Uterus (tissue), 4 donors: ENCODE results near the gene CHID1. TPM values are rescaled to one million over a fixed set of nuclear protein-coding genes. Genes with fewer than 3 reads are reported as not detected.

Experiments used
- DNase-seq, 2 donors: peaks; one replicate each; pipeline ENCODE4 v3.0.0-alpha.2; 2019 to 2020
- H3K27ac ChIP-seq, 2 donors: fragments of 200-600 bp; sonication (generic); 1 replicate in 1 of 2; 2 replicates in 1 of 2; pipeline ENCODE4 v1.5.1; 2016 to 2018
- H3K27me3 ChIP-seq, 2 donors: fragments of 200-600 bp; sonication (generic); one replicate each; pipeline ENCODE4 v1.5.1; 2018 to 2019; ENCODE audit warnings: control low read depth in 1 of 2
- H3K36me3 ChIP-seq, 2 donors: fragments of 200-600 bp; sonication (generic); one replicate each; pipeline ENCODE4 v1.5.1; 2019; ENCODE audit warnings: control low read depth in 1 of 2
- H3K4me1 ChIP-seq, 2 donors: fragments of 200-600 bp; sonication (generic); one replicate each; pipeline ENCODE4 v1.5.1; 2018 to 2019; ENCODE audit warnings: control low read depth in 1 of 2
- H3K4me3 ChIP-seq, 2 donors: fragments of 200-600 bp; sonication (generic); 1 replicate in 1 of 2; 2 replicates in 1 of 2; pipeline ENCODE4 v1.5.1; 2018 to 2019; ENCODE audit warnings: mild to moderate bottlenecking in 1 of 2
- H3K9me3 ChIP-seq, 2 donors: fragments of 200-600 bp; sonication (generic); one replicate each; pipeline ENCODE4 v1.5.1; 2019; ENCODE audit warnings: control low read depth in 1 of 2
- POLR2A ChIP-seq, 2 donors: fragments of 450-650 bp; IDR thresholded peaks; one replicate each; pipeline ENCODE4 v1.6.1; 2016; ENCODE audit warnings: antibody characterized with exemption in 2 of 2, mild to moderate bottlenecking in 1 of 2, moderate library complexity in 1 of 2
- intact Hi-C: fragments of 100-400 bp; cut with DNase I; formaldehyde crosslinking; loops from one replicate; pipeline ENCODE4 v1.15.1; 2023; ENCODE audit warnings: low total_unique reads
- total RNA-seq, 4 donors: library from RNA; depleted of rRNA in 3 of 4; stranded (reverse); fragments of >200 nt in 3 of 4; gene quantifications; one replicate each; pipeline versions ENCODE4 v1.1.0 to v1.2.4, GENCODE V29; 2014 to 2023
- TF ChIP-seq, protein P1 (sequence below), 4 experiments: fragments of 200-600 bp in 2 of 4; fragments of 450-650 bp in 2 of 4; sonication (generic) in 2 of 4; IDR thresholded peaks; one replicate each; pipeline ENCODE4 v1.5.1; 2016 to 2019; ENCODE audit warnings: antibody characterized with exemption in 4 of 4, mild to moderate bottlenecking in 2 of 4, moderate library complexity in 1 of 4
- donor health status: DM: yes; HTN: yes; CAD: no.

Gene CHID1
- total RNA-seq, 4 donors from 2014 or later: 20.3 to 57.9 (median 48.4) TPM

- Histone ChIP-seq H3K27ac (no peak overlapping the region), H3K9me3 (no peaks in the 10 kb centered on the region), H3K36me3 (no peaks in the 10 kb centered on the region), H3K4me3 (no peak overlapping the region), H3K27me3 (no peaks in the 10 kb centered on the region), H3K4me1 (no peaks in the 10 kb centered on the region)
- intact Hi-C loops: no loop called here
- TF ChIP-seq, protein P1, sequence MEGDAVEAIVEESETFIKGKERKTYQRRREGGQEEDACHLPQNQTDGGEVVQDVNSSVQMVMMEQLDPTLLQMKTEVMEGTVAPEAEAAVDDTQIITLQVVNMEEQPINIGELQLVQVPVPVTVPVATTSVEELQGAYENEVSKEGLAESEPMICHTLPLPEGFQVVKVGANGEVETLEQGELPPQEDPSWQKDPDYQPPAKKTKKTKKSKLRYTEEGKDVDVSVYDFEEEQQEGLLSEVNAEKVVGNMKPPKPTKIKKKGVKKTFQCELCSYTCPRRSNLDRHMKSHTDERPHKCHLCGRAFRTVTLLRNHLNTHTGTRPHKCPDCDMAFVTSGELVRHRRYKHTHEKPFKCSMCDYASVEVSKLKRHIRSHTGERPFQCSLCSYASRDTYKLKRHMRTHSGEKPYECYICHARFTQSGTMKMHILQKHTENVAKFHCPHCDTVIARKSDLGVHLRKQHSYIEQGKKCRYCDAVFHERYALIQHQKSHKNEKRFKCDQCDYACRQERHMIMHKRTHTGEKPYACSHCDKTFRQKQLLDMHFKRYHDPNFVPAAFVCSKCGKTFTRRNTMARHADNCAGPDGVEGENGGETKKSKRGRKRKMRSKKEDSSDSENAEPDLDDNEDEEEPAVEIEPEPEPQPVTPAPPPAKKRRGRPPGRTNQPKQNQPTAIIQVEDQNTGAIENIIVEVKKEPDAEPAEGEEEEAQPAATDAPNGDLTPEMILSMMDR (IDR thresholded peaks at IDR 0.05): no peak
- TF ChIP-seq POLR2A (IDR thresholded peaks at IDR 0.05): no peak
- no peak for DNase-seq
Measured at GRCh38 chr11:867856-868358, 42.7 kb downstream of the CHID1 start.

- Histone ChIP-seq H3K27ac (no peak overlapping the region), H3K9me3 (no peaks in the 10 kb centered on the region), H3K4me3 (no peak overlapping the region), H3K27me3 (no peaks in the 10 kb centered on the region), H3K4me1 (no peaks in the 10 kb centered on the region), H3K36me3 (no peaks in the 10 kb centered on the region)
- TF ChIP-seq, protein P1 (IDR thresholded peaks at IDR 0.05): no peak
- no peak for TF ChIP-seq POLR2A (IDR thresholded peaks at IDR 0.05)
- DNase-seq: no peak
- intact Hi-C loops: no loop called here
Measured at GRCh38 chr11:866481-866880, 44.1 kb downstream of the CHID1 start.

GRCh38 chr11:865462-866430, 44.9 kb downstream of the CHID1 start:
- H3K27ac ChIP-seq: no peak overlapping the region
- no peaks in the 10 kb centered on the region for H3K36me3 ChIP-seq
- intact Hi-C loops: no loop called here
- no peak for TF ChIP-seq POLR2A (IDR thresholded peaks at IDR 0.05)
- TF ChIP-seq, protein P1 (IDR thresholded peaks at IDR 0.05): no peak
- no peaks in the 10 kb centered on the region for H3K4me1 ChIP-seq
- no peak for DNase-seq
- H3K9me3 ChIP-seq: no peaks in the 10 kb centered on the region
- no peak overlapping the region for H3K4me3 ChIP-seq
- H3K27me3 ChIP-seq: no peaks in the 10 kb centered on the region

DNA sequence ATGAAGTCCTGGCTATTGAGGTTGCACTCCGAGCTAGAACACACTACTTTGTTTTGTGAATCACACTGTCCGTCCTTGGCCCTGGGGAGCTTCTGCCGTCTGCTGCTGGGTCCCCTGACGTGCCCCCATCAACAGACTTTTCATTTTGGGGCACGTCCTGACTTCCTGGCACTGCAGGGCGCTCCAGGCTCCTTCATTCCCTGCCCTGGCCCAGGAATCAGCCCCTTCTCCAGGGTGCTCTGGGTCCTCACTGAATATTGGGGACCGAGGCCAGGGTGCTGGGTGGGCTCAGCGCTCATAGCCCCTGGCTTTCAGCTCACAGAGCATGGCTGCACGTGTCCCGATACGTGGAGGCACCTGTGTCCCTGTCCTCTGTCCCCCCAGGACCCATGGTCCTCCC, 45.7 kb downstream of the CHID1 start:
- Histone ChIP-seq H3K9me3 (no peaks in the 10 kb centered on the region), H3K36me3 (no peaks in the 10 kb centered on the region), H3K4me1 (no peaks in the 10 kb centered on the region), H3K27ac (no peak overlapping the region), H3K4me3 (no peak overlapping the region), H3K27me3 (no peaks in the 10 kb centered on the region)
- TF ChIP-seq, protein P1 (IDR thresholded peaks at IDR 0.05): no peak
- no peak for TF ChIP-seq POLR2A (IDR thresholded peaks at IDR 0.05)
- intact Hi-C loops: no loop called here
- DNase-seq: no peak
